NCI-H82 treated with DMSO at 0.1 percent for 48 hours (cell line): ENCODE results near the gene PRSS12.
"Not testable (repeated sequence)": the region's sequence is repeated elsewhere in the genome, so short reads cannot be mapped to it uniquely, and the experiment has no call there.

Experiments
- DNase-seq: peaks from one replicate; lab custom pipeline; 2025; ENCODE audit not compliant: unreplicated experiment; lab: John Stamatoyannopoulos, UW

The PRSS12 gene

GRCh38 chr4:118352843-118353533 is at the start of gene PRSS12:
Gene PRSS12 (minus strand): TSS chr4:118353003. CDS start chr4:118352720, 283 bp downstream.
- DNase-seq = peak; percentile 40

- DNase-seq = peak; percentile 39
Observed at GRCh38 chr4:118400356-118400755, 47.6 kb upstream of the PRSS12 start.

GRCh38 chr4:118399883-118400282 is 47.1 kb upstream of the PRSS12 start:
- DNase-seq = peak; percentile 80

- DNase-seq = no peak
Observed at GRCh38 chr4:118398226-118399090, 45.7 kb upstream of the PRSS12 start.

DNA sequence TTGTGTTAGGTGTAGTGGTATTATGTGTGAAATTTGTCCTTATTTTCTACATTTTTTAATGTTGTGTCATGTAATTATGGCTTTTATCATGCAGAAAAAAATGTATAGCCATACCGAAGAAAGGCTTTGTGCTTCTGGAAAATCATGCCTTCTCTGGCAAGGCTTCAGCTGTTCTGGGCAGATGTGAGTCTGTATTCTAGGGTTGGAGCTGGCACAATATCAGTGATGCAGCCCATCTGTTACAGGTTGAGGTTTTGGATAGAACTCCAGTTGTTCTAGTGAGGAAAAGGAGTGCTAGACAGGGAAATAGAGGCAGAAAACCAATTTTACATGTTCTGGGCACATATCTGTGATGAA is 44.8 kb upstream of the PRSS12 start:
- no peak for DNase-seq

GRCh38 chr4:118396881-118397622 is 44.2 kb upstream of the PRSS12 start:
- DNase-seq = no peak

GRCh38 chr4:118395057-118395644 is 42.3 kb upstream of the PRSS12 start:
- no peak for DNase-seq

GRCh38 chr4:118392509-118392908 is 39.7 kb upstream of the PRSS12 start:
- not testable (repeated sequence) for DNase-seq

DNA sequence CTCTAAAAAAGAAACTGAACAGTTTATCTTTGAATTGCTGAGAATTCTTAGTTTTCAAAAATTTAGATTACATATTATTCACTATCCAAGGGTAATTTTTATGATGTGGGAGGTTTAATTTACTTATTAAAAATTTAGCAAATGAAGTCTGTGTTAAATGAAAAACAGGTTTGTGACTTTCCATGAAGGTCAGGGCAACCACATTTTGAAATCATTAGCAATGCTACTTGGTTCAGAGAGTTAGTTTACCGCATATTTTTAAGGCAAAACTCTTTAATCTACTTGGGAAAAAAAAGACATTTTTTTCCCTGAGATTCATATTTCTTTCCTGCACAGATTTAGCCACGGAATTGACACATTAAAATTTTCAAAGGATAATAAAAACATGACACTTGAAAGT is 37.3 kb upstream of the PRSS12 start:
- DNase-seq = no peak

DNA sequence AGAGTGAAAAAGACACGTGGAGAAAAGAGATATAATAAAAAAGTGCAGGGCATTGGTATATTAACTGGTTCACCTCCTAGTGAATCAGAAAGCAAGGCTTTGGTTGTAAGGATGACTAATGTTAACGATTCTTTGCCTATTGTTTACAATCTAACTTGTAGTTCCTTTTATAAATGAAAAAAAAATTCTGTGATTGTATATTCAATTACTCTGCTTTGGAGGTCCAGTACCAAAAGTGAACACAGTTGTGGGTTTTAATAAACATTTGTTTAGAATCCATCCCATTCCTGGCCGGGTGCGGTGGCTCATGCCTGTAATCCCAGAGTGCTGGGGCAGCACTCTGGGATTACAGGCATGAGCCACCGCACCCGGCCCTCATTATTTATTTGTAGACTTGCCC is 36.9 kb upstream of the PRSS12 start:
- no peak for DNase-seq

DNA sequence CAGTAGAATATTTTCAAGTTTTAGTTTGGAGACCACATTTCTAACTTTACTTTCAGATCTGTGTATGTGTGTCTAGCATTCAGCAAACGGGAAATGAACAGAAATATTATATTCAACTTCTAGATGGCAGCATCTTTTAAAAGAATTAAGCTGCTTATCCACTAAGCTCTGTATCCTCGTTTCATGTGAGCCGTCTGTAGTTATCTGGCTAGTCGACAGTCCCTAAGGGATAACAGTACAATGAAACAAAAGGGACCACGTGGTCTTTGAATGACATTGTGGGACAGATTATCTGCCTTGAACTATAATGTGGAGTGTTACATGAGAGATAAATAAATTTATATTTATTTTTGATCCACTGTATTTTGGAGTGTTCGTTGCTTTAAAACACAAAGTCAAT is 35.8 kb upstream of the PRSS12 start:
- peak; percentile 70 for DNase-seq

DNA sequence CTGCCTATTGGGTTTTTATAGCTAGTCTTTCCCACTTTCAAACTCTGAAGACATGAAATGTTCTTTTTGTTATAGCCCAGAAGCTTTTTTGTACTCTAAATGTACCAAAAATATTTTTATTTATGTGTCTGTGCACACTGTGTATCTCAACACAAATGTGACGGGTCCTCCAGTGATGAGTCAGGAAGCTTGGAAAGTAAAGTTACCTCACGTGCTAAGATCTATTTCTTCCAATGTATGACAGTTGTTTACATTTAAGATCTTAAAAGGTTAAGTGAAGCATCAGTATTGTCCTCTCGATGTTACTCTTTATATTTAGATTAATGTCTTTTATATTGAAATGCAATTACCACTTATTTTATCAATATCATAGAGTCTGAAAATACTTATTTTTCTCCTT is 29.1 kb upstream of the PRSS12 start:
- DNase-seq = no peak

DNA sequence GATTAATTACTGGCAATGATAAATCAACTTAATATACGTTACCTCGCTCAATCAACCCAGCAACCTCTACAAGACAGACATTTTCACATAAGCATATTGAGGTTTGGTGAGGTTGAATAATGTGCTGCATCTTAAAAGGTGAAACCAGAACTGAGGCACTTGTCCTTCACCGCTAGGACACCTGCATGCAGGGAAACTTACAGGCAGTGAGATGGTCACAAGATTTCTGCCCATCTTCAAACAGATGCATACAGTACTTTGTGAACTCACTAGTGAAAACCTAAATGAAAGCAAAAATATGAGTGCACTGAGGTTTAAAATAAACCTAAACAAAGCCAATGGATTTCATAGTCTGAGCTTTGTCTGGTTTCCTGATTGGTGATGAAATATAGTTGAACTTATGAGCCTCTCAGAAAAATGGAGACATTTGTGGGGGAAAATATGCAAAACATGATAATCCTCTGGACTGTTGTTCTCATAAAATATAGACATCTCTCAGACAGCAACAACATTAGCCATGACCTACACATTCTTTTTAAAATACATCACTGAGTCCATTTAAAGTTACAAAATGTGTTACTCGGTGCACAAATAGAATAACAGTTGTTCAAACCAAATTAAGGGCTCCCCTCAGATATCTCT is 20.9 kb upstream of the PRSS12 start:
- DNase-seq = no peak

DNA sequence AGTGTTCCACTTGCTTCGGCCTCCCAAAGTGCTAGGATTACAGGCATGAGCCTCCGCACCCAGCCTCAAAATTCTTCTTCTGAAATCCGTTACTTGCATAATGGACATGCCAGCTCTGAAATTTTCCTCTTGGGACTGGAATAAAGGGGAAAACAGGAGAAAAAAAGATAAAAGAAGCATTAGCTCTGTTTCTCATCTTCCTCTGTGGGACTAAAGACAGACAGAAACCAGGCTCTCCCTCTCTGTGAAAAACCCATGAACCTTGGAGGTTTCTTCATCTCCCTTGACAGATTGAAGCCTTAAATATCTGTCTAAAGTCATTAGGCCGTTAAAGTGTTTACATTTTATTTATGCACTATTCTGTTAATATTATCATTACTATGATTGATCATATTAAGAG is 19.4 kb upstream of the PRSS12 start:
- DNase-seq = no peak

- no peak for DNase-seq
Observed at GRCh38 chr4:118369231-118369630, 16.4 kb upstream of the PRSS12 start.

GRCh38 chr4:118367872-118368271 is 15.1 kb upstream of the PRSS12 start:
- no peak for DNase-seq

DNA sequence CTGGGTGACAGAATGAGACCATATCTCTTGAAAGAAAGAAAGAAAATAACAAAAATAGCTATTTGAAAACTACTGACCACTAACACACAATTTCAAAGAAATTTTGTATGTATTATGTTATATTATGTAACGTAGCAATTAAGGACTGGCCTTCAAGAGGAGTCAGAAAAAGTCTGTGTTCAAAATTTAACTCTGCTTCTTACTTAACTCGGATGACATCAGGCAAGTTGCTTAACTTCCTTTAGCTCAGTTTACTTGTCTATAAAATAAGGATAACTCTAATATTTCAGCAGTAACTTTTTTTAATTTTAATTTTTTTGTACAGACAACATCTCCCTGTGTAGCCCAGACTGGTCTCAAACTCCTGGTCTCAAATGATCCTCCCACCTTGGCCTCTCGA is 14.6 kb upstream of the PRSS12 start:
- DNase-seq = no peak

- DNase-seq = no peak
Observed at GRCh38 chr4:118363166-118363565, 10.4 kb upstream of the PRSS12 start.

- no peak for DNase-seq
Observed at GRCh38 chr4:118361192-118361591, 8.4 kb upstream of the PRSS12 start.

GRCh38 chr4:118360106-118360505 is 7.3 kb upstream of the PRSS12 start:
- no peak for DNase-seq

- no peak for DNase-seq
Observed at GRCh38 chr4:118357601-118358000, 4.8 kb upstream of the PRSS12 start.
